GM12878 (cell line): ENCODE measurements around the gene CC2D1A. TPM values are rescaled to one million over a fixed set of nuclear protein-coding genes. Genes with fewer than 3 reads are reported as not detected.
A peak's percentile ranks its signal among the peaks of the same experiment; 100 is the strongest.

Experiments used
- ATAC-seq: fragments of 200-7000 bp; cut with Tn5 transposase; 3 replicates; pipeline ENCODE4 v1.9.1; 2020; ENCODE audit warnings: mild to moderate bottlenecking, moderate library complexity
- BruUV-seq: library from RNA; stranded (reverse); fragments of 400-500 nt; replicated peaks from 2 replicates; lab custom pipeline; 2021; lab: Mats Ljungman, UMichigan
- CTCF ChIA-PET: fragments of 300-600 bp; sonication (Branson Sonifier 250); formaldehyde crosslinking; extraction: SDS; loops from one replicate; lab custom pipeline; 2021; ENCODE audit warnings: inconsistent platforms; lab: Yijun Ruan, JAX
- POLR2A ChIA-PET: fragments of 350-600 bp; formaldehyde crosslinking; extraction: SDS; loops from one replicate; lab custom pipeline; 2021; ENCODE audit warnings: inconsistent platforms; lab: Charles Lee
- RAD21 ChIA-PET: fragments of 300-600 bp; sonication (Branson Sonifier 250); formaldehyde crosslinking; loops from one replicate; lab custom pipeline; 2023; ENCODE audit warnings: antibody characterized with exemption; ENCODE audit not compliant: unreplicated experiment; lab: Charles Lee
- SMC1A ChIA-PET: fragments of 300-600 bp; sonication (Branson Sonifier 250); formaldehyde crosslinking; loops from one replicate; lab custom pipeline; 2023; ENCODE audit not compliant: unreplicated experiment, uncharacterized antibody; lab: Charles Lee
- DNase-seq: peaks from one replicate; pipeline ENCODE4 v3.0.0-alpha.2; 2011; ENCODE audit warnings: low read depth, low spot score
- FAIRE-seq: peaks from 3 replicates; lab custom pipeline; 2011; peaks lifted over from hg19 to GRCh38; lab: Jason Lieb, UNC
- H2AFZ ChIP-seq: 2 replicates; pipeline ENCODE4 v1.6.0; 2011; ENCODE audit warnings: low read depth, low read length, control low read depth; ENCODE audit not compliant: control insufficient read depth
- H3K27ac ChIP-seq: 2 replicates; pipeline ENCODE4 v1.5.1; 2011; ENCODE audit warnings: control low read depth; ENCODE audit not compliant: control insufficient read depth, insufficient read depth
- H3K27me3 ChIP-seq, 2 experiments: replicated peaks in 1 of 2; 2 replicates each; pipeline versions ENCODE4 v1.6.0 to v1.6.1; 2011; ENCODE audit warnings: low read length in 1 of 2; ENCODE audit not compliant: control insufficient read depth in 2 of 2, insufficient read depth in 2 of 2
- H3K36me3 ChIP-seq, 2 experiments: 2 replicates each; pipeline ENCODE4 v1.5.1; 2011; ENCODE audit warnings: low read length in 1 of 2; ENCODE audit not compliant: control insufficient read depth in 2 of 2, insufficient read depth in 2 of 2
- H3K4me1 ChIP-seq: 2 replicates; pipeline ENCODE4 v1.6.1; 2011; ENCODE audit warnings: mild to moderate bottlenecking, low read length, moderate library complexity, mixed read lengths; ENCODE audit not compliant: control insufficient read depth, insufficient read depth
- H3K4me2 ChIP-seq: 2 replicates; pipeline ENCODE4 v1.6.0; 2011; ENCODE audit warnings: control low read depth; ENCODE audit not compliant: control insufficient read depth, insufficient read depth
- H3K4me3 ChIP-seq: fragments of 200-600 bp; sonication (generic); 2 replicates; pipeline ENCODE4 v1.5.1; 2016
- H3K79me2 ChIP-seq: 2 replicates; pipeline ENCODE4 v1.6.0; 2011; ENCODE audit warnings: low read length; ENCODE audit not compliant: control insufficient read depth, insufficient read depth
- H3K9ac ChIP-seq: 2 replicates; pipeline ENCODE4 v1.8.0; 2011; ENCODE audit warnings: low read length, control low read depth, mixed read lengths; ENCODE audit not compliant: control insufficient read depth, insufficient read depth
- H3K9me3 ChIP-seq: replicated peaks from 3 replicates; pipeline ENCODE4 v1.5.1; 2011; ENCODE audit warnings: mild to moderate bottlenecking, low read length; ENCODE audit not compliant: control insufficient read depth, insufficient read depth
- H4K20me1 ChIP-seq: 2 replicates; pipeline ENCODE4 v1.6.0; 2011; ENCODE audit not compliant: control insufficient read depth, insufficient read depth
- ATF7 ChIP-seq: fragments of 450-650 bp; IDR thresholded peaks from 2 replicates; pipeline ENCODE4 v1.6.1; 2016; ENCODE audit warnings: low read depth, mild to moderate bottlenecking
- POLR2A ChIP-seq: IDR thresholded peaks from 2 replicates; pipeline ENCODE4 v1.6.1; 2011; ENCODE audit warnings: low read depth, mild to moderate bottlenecking, low read length
- WRNIP1 ChIP-seq: IDR thresholded peaks from 2 replicates; pipeline ENCODE4 v1.6.1; 2011; ENCODE audit warnings: low read depth, low read length, improper control_type of control experiment, borderline replicate concordance
- WGBS: methylation state at CpG from one replicate; pipeline ENCODE4 v1.1.6; 2016; ENCODE audit warnings: low lambda C conversion rate; ENCODE audit not compliant: insufficient replicate concordance, insufficient coverage; ENCODE audit errors: missing lambda C conversion rate; 5-methylcytosine and 5-hydroxymethylcytosine counted together
- in situ Hi-C: fragments of 300-500 bp; cut with MboI; formaldehyde crosslinking; loops from 9 replicates; pipeline ENCODE4 v1.14.3; 2018; ENCODE audit warnings: mixed read lengths
- intact Hi-C: fragments of 100-400 bp; cut with micrococcal nuclease; formaldehyde crosslinking; loops from one replicate; pipeline ENCODE4 v1.14.2; 2022; ENCODE audit not compliant: unreplicated experiment
- polyA plus RNA-seq, 11 experiments: library from polyadenylated mRNA; depleted of rRNA in 4 of 11; unstranded in 6 of 11; stranded (reverse) in 5 of 11; fragments of >200 nt; fragmentation: Nextera tagmentation in 4 of 11; fragmentation: Illumina TruSeq in 1 of 11; extraction: Ambion mirVana in 4 of 11; extraction: Trizol in 1 of 11; gene quantifications; 1 replicate in 1 of 11; 2 replicates in 10 of 11; pipeline versions ENCODE4 v1.2.1 to v1.2.3, GENCODE V29; 2011 to 2016; ENCODE audit warnings: inconsistent platforms in 2 of 11, missing spikeins in 2 of 11, low read depth in 1 of 11
- total RNA-seq, 4 experiments: library from RNA; depleted of rRNA in 3 of 4; stranded (reverse); fragments of >200 nt in 3 of 4; fragmentation: Illumina TruSeq in 1 of 4; extraction: Trizol in 1 of 4; gene quantifications; 2 replicates each; pipeline versions ENCODE4 v1.2.1 to v1.2.3, GENCODE V29; 2013 to 2021
- TF ChIP-seq, protein P1 (sequence below): fragments of 450-650 bp; IDR thresholded peaks from 2 replicates; pipeline ENCODE4 v1.6.1; 2017; ENCODE audit warnings: borderline replicate concordance

The CC2D1A gene
- total and polyA plus RNA-seq, 10 of the 15 experiments (the other 5 are each of a cell fraction or from before 2014, with no cell fraction given), result 0.13 to 36.1 (median 16.1) TPM

DNA sequence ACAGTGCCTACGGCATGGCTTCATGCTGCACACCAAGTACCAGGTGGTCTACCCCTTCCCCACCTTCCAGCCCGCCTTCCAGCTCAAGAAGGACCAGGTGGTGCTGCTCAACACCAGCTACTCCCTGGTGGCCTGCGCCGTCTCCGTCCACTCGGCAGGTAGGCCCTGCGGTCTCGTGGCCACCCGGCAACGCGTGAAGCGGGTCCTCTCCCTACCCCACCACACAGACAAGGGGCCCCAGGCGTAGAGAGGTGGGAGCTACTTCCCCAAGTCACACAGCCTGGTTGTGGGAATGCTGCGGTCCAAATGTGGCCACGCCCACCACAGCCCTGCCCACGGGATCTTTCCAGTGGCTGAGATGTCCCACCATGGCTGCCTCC lies 50.4 kb downstream of the CC2D1A start:
- CTCF ChIA-PET, result interaction anchor here (0.6 kb wide), 1 partner anchor 8 kb away, joined by 3 read pairs; no protein-coding TSS in a partner anchor
- FAIRE-seq, result no peak
- peaks cover 0 to 25% of the 10 kb centered on the region in 2 experiments; a peak in 3 of 4 replicates for H3K36me3 ChIP-seq

DNA sequence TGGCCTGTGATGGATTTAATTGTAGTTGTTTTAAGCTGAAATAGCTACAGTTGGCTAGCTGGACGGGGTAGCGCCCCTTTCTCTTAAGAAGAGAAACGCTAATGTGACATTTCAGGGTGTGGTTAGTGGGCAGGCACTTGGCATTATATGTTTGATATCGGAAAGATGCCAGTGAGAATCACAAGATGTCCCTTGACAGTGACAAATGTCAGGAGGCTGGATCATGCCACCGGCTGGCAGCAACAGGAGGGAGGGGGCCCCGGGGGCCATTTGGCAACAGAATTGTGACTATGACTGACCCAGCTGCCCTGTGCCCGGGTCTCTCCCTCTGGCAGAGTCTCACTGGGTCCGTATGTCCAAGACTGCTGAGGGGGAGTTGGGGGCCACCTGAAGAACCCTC lies 51.0 kb downstream of the CC2D1A start:
- Histone ChIP-seq H3K79me2 (peaks cover 15% of the 10 kb centered on the region), H3K36me3 (peaks cover 0 to 26% of the 10 kb centered on the region in 2 experiments; a peak in 3 of 4 replicates), H3K4me1 (peaks cover 9% of the 10 kb centered on the region), H2AFZ (no peak overlapping the region), H3K4me2 (no peak overlapping the region), H4K20me1 (no peaks in the 10 kb centered on the region), H3K27ac (no peak overlapping the region), H3K9me3 (no peaks in the 10 kb centered on the region), H3K4me3 (no peak overlapping the region), H3K27me3 (no peaks in the 10 kb centered on the region), H3K9ac (no peak overlapping the region)
- FAIRE-seq (no peak), DNase-seq (no peak), ATAC-seq (no peak)
- POLR2A ChIA-PET, result interaction anchor here (1.1 kb wide), 1 partner anchor 75 kb away, joined by 3 read pairs; the partner anchor contains the start of gene IL27RA
- RAD21 ChIA-PET, result interaction anchor here (0.5 kb wide), 1 partner anchor 46 kb away, joined by 3 read pairs; no protein-coding TSS in a partner anchor
- SMC1A ChIA-PET, result interaction anchor here (0.5 to 1.3 kb wide), 2 partner anchors 23 to 102 kb away, joined by 3 read pairs; no protein-coding TSS in a partner anchor
- 88% methylated on average over 8 of the region's 8 CpGs for WGBS
- intact Hi-C loops, result no loop called here
- in situ Hi-C loops, result no loop called here
- CTCF ChIA-PET, result no interaction called here
- TF ChIP-seq, protein P1, sequence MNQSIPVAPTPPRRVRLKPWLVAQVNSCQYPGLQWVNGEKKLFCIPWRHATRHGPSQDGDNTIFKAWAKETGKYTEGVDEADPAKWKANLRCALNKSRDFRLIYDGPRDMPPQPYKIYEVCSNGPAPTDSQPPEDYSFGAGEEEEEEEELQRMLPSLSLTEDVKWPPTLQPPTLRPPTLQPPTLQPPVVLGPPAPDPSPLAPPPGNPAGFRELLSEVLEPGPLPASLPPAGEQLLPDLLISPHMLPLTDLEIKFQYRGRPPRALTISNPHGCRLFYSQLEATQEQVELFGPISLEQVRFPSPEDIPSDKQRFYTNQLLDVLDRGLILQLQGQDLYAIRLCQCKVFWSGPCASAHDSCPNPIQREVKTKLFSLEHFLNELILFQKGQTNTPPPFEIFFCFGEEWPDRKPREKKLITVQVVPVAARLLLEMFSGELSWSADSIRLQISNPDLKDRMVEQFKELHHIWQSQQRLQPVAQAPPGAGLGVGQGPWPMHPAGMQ, result no peak
- no peak for TF ChIP-seq WRNIP1
- no TSS peak for BruUV-seq

More for the DNA sequence above, 50.4 kb downstream of the CC2D1A start:
- Histone ChIP-seq H3K79me2 (peaks cover 15% of the 10 kb centered on the region), H3K4me1 (peaks cover 11% of the 10 kb centered on the region), H3K4me2 (no peak overlapping the region), H3K27me3 (no peaks in the 10 kb centered on the region), H4K20me1 (no peaks in the 10 kb centered on the region), H3K27ac (no peak overlapping the region), H3K9ac (no peak overlapping the region)
- POLR2A ChIA-PET, result interaction anchor here (1.1 to 1.6 kb wide), 2 partner anchors 75 to 103 kb away, joined by 3 read pairs; partner anchors contain the start of gene IL27RA
- SMC1A ChIA-PET, result interaction anchor here (1.3 kb wide), 1 partner anchor 102 kb away, joined by 3 read pairs; no protein-coding TSS in a partner anchor
- in situ Hi-C loops, result no loop called here
- BruUV-seq, result no TSS peak
- DNase-seq, result no peak
- peak; percentile 30; the same call in 1 of the 2 replicates for TF ChIP-seq POLR2A
- TF ChIP-seq ATF7, result no peak
- TF ChIP-seq, all 136 proteins: peak for 1
- RAD21 ChIA-PET, result no interaction called here
- WGBS, result 94% methylated on average over 16 of the region's 16 CpGs
- no peaks in the 10 kb centered on the region for H3K9me3 ChIP-seq
- ATAC-seq, result no peak
- no peak overlapping the region for H3K4me3 ChIP-seq
- no peak overlapping the region for H2AFZ ChIP-seq
- intact Hi-C loops, result no loop called here
